Stromal cell of bone marrow (primary cell): ENCODE data around the gene NSMCE4A.
A peak's percentile ranks its signal among the peaks of the same experiment; 100 is the strongest.
"Not testable (repeated sequence)": the region's sequence is repeated elsewhere in the genome, so short reads cannot be mapped to it uniquely, and the experiment has no call there.

Source experiments
- DNase-seq: peaks from one replicate; pipeline ENCODE4 v3.0.0-alpha.2; 2012; ENCODE audit warnings: low read depth

Gene NSMCE4A

DNA sequence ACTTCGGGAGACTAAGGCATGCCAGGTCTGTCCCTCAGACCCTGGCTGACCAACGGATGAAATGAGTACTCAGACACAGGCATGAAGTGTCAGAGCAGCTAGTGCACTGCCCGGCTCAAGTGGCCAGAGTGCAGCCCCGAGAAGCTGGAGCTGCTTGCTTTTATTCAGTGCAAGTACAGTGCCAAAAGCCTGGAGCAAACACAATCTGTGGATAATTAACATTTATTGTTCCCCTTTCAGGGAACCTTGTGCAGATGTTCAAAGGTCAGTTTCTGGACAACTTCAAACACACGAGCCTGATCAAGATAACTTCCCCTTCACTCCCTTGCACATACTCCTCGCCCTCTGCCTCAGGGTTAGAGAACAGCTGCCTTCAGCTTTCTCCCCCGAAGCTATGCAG, 39.3 kb downstream of the NSMCE4A start:
- no peak for DNase-seq

DNA sequence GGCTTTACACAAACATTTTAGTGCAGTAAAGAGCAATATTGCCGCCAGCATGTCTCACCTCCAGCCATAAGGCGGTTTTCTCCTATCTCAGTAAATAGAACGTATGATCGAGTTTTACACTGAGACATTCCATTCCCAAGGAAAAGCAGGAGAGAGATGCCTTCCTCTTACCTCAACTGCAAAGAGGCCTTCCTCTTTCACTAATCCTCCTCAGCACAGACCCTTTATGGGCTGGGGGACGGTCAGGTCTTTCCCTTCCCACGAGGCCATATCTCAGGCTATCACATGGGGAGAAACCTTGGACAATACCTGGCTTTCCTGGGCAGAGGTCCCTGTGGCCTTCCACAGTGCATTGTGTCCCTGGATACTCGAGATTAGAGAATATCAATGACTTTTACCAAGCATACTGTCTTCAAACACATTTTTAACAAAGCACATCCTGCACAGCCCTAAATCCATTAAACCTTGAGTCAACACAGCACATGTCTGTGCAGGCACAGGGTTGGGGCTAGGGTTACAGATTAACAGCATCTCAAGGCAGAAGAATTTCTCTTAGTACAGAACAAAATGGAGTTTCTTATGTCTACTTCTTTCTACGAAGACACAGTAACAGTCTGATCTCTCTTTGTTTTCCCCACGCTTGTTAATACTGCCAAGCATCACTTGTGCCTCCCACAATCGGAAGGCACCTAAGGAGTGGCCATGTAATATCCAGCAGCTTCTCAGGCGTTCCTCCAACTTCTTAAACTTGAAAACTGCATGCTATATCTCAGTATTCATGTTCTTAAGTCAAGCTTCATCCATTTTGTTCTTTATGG, 44.5 kb downstream of the NSMCE4A start:
- not testable (repeated sequence) for DNase-seq

DNA sequence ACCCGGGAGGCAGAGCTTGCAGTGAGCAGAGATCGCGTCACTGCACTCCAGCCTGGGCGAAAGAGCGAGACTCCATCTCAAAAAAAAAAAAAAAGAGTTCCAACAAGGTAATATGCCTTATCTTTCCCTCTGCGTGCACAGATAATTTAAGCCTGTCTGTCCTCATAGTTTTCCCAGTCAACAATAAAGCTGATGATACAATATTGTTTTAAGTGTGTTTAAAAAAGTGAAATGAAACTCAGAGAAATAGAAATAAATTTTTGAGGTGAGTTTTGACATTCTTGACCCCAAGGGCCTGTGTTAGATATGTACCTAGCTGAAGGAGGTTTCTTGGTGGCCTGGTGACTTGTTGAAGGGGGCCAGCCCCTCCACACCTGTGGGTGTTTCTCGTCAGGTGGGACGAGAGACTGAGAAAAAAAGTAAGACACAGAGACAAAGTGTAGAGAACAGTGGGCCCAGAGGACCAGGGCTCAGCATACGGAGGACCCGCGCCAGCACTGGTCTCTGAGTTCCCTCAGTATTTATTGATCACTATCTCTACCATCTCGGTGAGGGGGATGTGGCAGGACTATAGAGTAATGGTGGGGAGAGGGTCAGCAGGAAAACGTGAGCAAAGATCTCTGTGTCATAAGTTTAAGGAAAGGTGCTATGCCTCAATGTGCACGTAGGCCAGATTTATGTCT, 45.3 kb downstream of the NSMCE4A start:
- not testable (repeated sequence) for DNase-seq

DNA sequence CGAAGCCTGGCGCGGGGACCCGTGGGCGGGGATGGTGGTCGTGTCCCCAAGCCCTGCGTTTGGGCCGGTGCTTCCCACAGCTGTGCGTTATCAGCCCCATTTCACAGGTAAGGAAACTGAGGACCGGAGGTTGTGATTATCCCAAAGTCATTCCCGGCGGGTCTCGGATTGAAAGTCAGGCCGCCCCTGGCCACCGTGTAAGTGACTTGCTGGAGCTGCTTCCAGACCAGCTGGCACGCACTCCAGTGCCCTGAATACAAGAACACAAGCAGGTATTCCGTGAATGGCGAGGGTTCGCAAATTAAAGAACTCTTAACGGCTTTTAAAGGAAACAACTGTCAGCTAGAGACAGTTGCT, 46.5 kb downstream of the NSMCE4A start:
- peak; percentile 9 for DNase-seq

DNA sequence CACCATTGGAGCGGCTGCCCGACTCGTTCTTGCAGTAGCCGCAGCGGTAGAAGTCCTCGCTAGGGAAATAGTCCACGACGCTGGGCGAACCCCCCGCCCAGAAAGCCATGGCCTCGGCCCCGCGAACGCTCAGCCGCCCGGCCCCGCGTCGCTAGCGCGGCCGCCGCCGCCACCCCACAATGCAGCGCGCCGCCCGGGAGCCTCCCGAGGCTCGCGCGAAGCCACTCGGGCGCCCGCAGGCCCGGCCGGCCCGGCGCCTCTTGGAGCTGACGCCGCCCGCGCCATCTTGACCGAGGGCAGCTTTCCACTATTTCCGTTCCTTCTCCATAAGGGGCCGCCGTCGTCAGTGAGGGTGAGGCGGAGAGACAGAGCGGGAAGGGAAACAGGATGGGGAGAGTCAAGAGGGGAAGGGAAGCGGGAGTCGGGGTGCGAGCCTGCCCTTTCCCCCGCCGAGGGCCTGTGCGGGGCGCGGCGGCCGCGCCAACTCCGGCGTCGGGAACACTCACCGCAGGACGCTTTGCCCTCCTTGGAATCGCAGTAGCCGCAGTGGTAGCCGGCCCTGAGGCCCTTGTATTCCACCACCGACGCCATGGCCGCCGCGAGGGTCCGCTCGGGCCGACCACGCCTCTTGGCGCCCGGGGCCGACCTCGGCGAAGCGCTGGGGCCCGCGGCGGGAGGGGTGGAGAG, 47.0 kb downstream of the NSMCE4A start, which contains the start of gene ATE1:
Gene ATE1, minus strand, starts transcription at position 191 of the 687 bp plus-strand sequence. Its CDS starts 82 bp downstream, at position 109.
- DNase-seq: peak; percentile 85

GRCh38 chr10:121927318-121927840, 47.6 kb downstream of the NSMCE4A start:
- DNase-seq: peak; percentile 3

DNA sequence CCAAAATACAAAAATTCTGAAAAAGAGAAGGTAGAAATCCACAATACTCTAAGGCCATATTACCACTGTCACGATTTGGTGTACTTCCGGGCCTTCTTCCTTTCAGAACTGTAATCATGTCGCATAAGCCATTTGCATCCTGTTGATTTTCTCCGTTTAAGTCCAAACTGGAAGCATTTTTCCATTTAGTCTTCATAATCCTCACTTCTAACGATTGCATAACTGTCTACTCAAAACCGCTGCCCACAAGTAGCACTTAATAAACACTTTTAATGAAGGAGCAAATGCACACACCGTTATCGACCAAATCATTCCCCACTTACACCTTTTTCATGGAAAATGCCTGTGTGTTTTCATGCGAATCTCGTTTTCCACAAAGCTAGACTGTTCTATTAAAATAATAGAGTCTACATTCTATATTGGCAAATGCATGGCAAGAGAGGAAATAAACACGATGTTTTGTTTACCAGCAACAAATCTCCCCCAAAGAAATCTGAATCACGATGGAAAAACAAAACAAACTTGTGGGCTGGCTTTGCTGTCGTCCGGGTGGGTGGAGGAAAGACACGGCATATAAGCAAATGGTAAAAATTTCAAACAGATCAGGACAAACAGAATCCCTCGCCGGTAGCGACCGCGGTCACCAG, 48.2 kb downstream of the NSMCE4A start:
- peak; percentile 7 for DNase-seq

GRCh38 chr10:121926157-121926556, 48.9 kb downstream of the NSMCE4A start:
- DNase-seq: no peak

GRCh38 chr10:121921238-121921931, 53.6 kb downstream of the NSMCE4A start:
- DNase-seq: no peak

DNA sequence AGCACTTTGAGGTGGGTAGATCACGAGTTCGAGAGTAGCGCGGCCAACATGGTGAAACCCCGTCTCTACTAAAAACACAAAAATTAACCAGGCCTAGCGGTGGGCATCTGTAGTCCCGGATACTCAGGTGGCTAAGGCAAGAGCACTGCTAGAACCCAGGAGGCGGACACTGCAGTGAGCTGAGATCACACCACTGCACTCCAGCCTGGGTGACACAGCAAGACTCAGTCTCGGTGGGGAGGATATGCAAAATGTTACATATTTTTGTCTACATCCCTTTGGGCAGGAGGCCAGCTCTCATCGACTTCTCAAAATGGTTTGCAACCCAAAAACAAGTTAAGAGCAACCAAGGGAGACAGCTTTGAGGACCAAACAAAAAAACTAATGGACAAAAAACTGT, 55.4 kb downstream of the NSMCE4A start:
- no peak for DNase-seq

DNA sequence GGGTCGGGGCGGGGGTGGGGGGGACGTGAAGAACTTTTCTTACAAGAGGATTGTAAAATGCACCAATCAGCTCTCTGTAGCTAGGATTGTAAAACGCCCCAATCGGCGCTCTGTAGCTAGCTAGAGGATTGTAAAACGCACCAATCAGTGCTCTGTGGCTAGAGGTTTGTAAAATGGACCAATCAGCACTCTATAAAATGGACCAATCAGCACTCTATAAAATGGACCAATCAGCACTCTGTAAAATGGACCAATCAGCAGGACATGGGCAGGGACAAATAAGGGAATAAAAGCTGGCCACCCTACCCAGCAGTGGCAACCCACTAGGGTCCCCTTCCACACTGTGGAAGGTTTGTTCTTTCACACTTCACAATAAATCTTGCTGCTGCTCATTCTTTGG, 56.2 kb downstream of the NSMCE4A start:
- DNase-seq: not testable (repeated sequence)

- DNase-seq: no peak
These were observed 60.4 kb downstream of the NSMCE4A start for GRCh38 chr10:121914661-121915060.

GRCh38 chr10:121911421-121911697, 63.7 kb downstream of the NSMCE4A start:
- no peak for DNase-seq

- DNase-seq: no peak
These were observed 64.2 kb downstream of the NSMCE4A start for GRCh38 chr10:121910673-121911420.
